ENCODE data around the gene PAFAH1B1. TPM values are rescaled to one million over a fixed set of nuclear protein-coding genes. Genes with fewer than 3 reads are reported as not detected.

Gene PAFAH1B1
- total RNA-seq, 1 experiment from 2014 or later, result 49.1 TPM

- Histone ChIP-seq H4K20me1 (ENCODE audit: low read length) (no peaks in the 10 kb centered on the region), H3K27ac (ENCODE audit: low read length) (no peak overlapping the region), H3K36me3 (ENCODE audit: low read depth, low read length) (peaks cover 5% of the 10 kb centered on the region; the same call in 1 of the 2 replicates), H3K4me3 (ENCODE audit: low read length) (no peak overlapping the region), H2AFZ (ENCODE audit: low read length) (no peak overlapping the region), H3K4me2 (ENCODE audit: low read length) (no peak overlapping the region), H3K9ac (ENCODE audit: low read length) (no peak overlapping the region), H3K4me1 (ENCODE audit: insufficient read depth, low read length) (0 out of 2 replicates have a peak, but pooled peaks cover 8% of the 10 kb centered on the region), H3K9me3 (ENCODE audit: low read length) (no peaks in the 10 kb centered on the region), H3K27me3 (ENCODE audit: low read length) (no peaks in the 10 kb centered on the region), H3K9me2 (replicated peaks; ENCODE audit: low read length) (no peaks in the 10 kb centered on the region), H3K79me2 (ENCODE audit: low read length) (no peaks in the 10 kb centered on the region), H3F3A (ENCODE audit: low read length, unreplicated experiment) (peaks cover 5% of the 10 kb centered on the region)
- ChIA-PET POLR2A (ENCODE audit: unreplicated experiment) (no interaction called here), CTCF (no interaction called here)
- no peak for TF ChIP-seq EZH2 (IDR thresholded peaks at IDR 0.05; ENCODE audit: low read length, unreplicated experiment)
- TF ChIP-seq CTCF (conservative IDR thresholded peaks at IDR 0.05; ENCODE audit: low read depth, low read length), result no peak
- no peak for TF ChIP-seq EZH2phosphoT487 (IDR thresholded peaks at IDR 0.05; ENCODE audit: borderline replicate concordance, low read length)
- ATAC-seq, result no peak
- no peak for DNase-seq
- intact Hi-C loops (cut with micrococcal nuclease), result no loop called here
- BruUV-seq (replicated peaks), result no TSS peak
Observed at GRCh38 chr17:2681650-2682049, 88.2 kb downstream of the PAFAH1B1 start.

- H4K20me1 ChIP-seq (ENCODE audit: low read length), result no peaks in the 10 kb centered on the region
- no peak for ATAC-seq
- H3K9ac ChIP-seq (ENCODE audit: low read length), result no peak overlapping the region
- DNase-seq, result peak; percentile 8
- no peaks in the 10 kb centered on the region for H3K79me2 ChIP-seq (ENCODE audit: low read length)
- ChIA-PET POLR2A (ENCODE audit: unreplicated experiment) (no interaction called here), CTCF (no interaction called here)
- peaks cover 5% of the 10 kb centered on the region for H3F3A ChIP-seq (ENCODE audit: low read length, unreplicated experiment)
- no TSS peak for BruUV-seq (replicated peaks)
- H3K4me1 ChIP-seq (ENCODE audit: insufficient read depth, low read length), result 0 out of 2 replicates have a peak, but pooled peaks cover 8% of the 10 kb centered on the region
- TF ChIP-seq EZH2phosphoT487 (IDR thresholded peaks at IDR 0.05; ENCODE audit: borderline replicate concordance, low read length), result no peak
- TF ChIP-seq CTCF (conservative IDR thresholded peaks at IDR 0.05; ENCODE audit: low read depth, low read length), result no peak
- TF ChIP-seq EZH2 (IDR thresholded peaks at IDR 0.05; ENCODE audit: low read length, unreplicated experiment), result no peak
- H3K9me3 ChIP-seq (ENCODE audit: low read length), result no peaks in the 10 kb centered on the region
- H3K27ac ChIP-seq (ENCODE audit: low read length), result no peak overlapping the region
- no peak overlapping the region for H2AFZ ChIP-seq (ENCODE audit: low read length)
- H3K9me2 ChIP-seq (replicated peaks; ENCODE audit: low read length), result no peaks in the 10 kb centered on the region
- intact Hi-C loops (cut with micrococcal nuclease), result no loop called here
- peaks cover 5% of the 10 kb centered on the region; the same call in 1 of the 2 replicates for H3K36me3 ChIP-seq (ENCODE audit: low read depth, low read length)
- no peak overlapping the region for H3K4me2 ChIP-seq (ENCODE audit: low read length)
- H3K4me3 ChIP-seq (ENCODE audit: low read length), result no peak overlapping the region
- no peaks in the 10 kb centered on the region for H3K27me3 ChIP-seq (ENCODE audit: low read length)
Observed at GRCh38 chr17:2682176-2682938, 88.9 kb downstream of the PAFAH1B1 start.

GRCh38 chr17:2683912-2684311, 90.5 kb downstream of the PAFAH1B1 start:
- H2AFZ ChIP-seq (ENCODE audit: low read length), result no peak overlapping the region
- intact Hi-C loops (cut with micrococcal nuclease), result no loop called here
- H3F3A ChIP-seq (ENCODE audit: low read length, unreplicated experiment), result peaks cover 5% of the 10 kb centered on the region
- no peaks in the 10 kb centered on the region for H3K9me2 ChIP-seq (replicated peaks; ENCODE audit: low read length)
- H3K4me2 ChIP-seq (ENCODE audit: low read length), result no peak overlapping the region
- H4K20me1 ChIP-seq (ENCODE audit: low read length), result no peaks in the 10 kb centered on the region
- H3K27me3 ChIP-seq (ENCODE audit: low read length), result no peaks in the 10 kb centered on the region
- DNase-seq (peak; percentile 29), ATAC-seq (peak; percentile 59)
- no peak for TF ChIP-seq CTCF (conservative IDR thresholded peaks at IDR 0.05; ENCODE audit: low read depth, low read length)
- TF ChIP-seq EZH2phosphoT487 (IDR thresholded peaks at IDR 0.05; ENCODE audit: borderline replicate concordance, low read length), result no peak
- TF ChIP-seq EZH2 (IDR thresholded peaks at IDR 0.05; ENCODE audit: low read length, unreplicated experiment), result no peak
- H3K4me1 ChIP-seq (ENCODE audit: insufficient read depth, low read length), result 0 out of 2 replicates have a peak, but pooled peaks cover 8% of the 10 kb centered on the region
- H3K4me3 ChIP-seq (ENCODE audit: low read length), result no peak overlapping the region
- no peak overlapping the region for H3K9ac ChIP-seq (ENCODE audit: low read length)
- BruUV-seq (replicated peaks), result no TSS peak
- ChIA-PET POLR2A (ENCODE audit: unreplicated experiment) (interaction anchor here (0.7 kb wide), 1 partner anchor 30 kb away, joined by 4 read pairs; no protein-coding TSS in a partner anchor), CTCF (no interaction called here)
- H3K27ac ChIP-seq (ENCODE audit: low read length), result no peak overlapping the region
- no peaks in the 10 kb centered on the region for H3K79me2 ChIP-seq (ENCODE audit: low read length)
- peaks cover 5% of the 10 kb centered on the region; the same call in 1 of the 2 replicates for H3K36me3 ChIP-seq (ENCODE audit: low read depth, low read length)
- no peaks in the 10 kb centered on the region for H3K9me3 ChIP-seq (ENCODE audit: low read length)

Data from PC-3 (cell line).